DMS114 treated with DMSO at 0.1 percent for 48 hours (cell line): Measurements from ENCODE around the gene MYL7.

Experiments
- DNase-seq: peaks from one replicate; lab custom pipeline; 2025; ENCODE audit not compliant: unreplicated experiment; lab: John Stamatoyannopoulos, UW

Gene MYL7

GRCh38 chr7:44101966-44102845, 38.9 kb downstream of the MYL7 start:
- DNase-seq = no peak

GRCh38 chr7:44101303-44101965, 39.7 kb downstream of the MYL7 start:
- no peak for DNase-seq

- no peak for DNase-seq
Measured at GRCh38 chr7:44100458-44101302, 40.5 kb downstream of the MYL7 start.

DNA sequence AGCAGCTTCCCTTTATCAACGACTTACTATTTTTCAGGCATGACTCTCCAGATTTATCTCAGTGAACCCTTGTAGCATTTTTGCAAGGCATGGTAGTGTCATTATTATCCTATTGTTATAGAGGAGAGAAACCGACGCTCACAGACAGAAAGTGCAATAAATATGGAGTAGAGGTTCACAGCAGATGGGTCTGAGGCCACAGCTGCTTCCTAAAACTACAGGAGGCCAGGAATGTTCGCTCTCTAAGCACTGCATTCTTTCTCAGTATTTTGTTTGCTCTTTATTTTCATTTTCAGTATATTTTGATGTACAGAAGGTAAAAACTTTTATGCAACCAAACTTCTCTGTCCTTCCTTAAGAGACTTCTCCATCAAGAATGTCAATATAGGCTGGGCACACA, 41.5 kb downstream of the MYL7 start:
- DNase-seq = no peak

DNA sequence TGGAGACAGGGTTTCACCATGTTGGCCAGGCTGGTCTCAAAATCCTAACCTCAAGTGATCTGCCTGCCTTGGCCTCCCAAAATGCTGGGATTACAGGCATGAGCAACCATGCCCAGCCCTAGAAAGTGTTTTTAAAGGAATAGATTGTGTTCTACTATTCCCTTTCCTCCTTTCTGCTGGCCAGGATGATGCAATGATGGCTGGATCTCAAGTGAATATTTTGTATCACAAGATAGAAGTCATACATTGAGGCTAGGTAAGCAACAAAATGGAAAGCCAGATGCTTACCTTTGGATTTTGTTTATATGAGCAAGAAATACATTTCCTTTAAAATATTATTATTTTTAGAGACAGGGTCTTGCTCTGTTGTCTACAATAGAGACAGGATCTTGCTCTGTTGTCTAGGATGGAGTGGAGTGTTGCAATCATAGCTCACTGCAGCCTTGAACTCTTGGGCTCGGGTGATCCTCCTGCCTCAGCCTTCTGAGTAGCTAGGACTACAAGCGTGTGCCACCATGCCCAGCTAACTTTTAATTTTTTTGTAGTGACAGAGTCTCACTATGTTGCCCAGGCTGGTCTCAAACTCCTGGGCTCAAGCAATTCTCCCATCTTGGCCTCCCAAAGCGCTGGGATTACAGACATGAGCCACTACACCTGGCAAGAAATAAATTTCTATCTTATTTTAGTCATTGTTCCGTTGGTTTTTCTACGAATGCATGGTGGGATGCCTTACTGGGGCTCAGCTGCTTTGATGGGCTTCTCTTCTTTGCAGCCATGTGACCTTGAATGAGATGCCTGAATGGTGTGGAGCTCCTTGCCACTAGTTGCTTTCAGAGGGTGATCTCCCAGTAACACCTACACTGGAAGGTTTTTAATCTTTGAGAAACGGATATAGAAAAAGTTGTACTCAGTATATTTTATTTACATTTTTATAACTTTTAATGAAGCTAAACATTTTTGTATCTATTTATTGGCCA, 42.8 kb downstream of the MYL7 start:
- no peak for DNase-seq

DNA sequence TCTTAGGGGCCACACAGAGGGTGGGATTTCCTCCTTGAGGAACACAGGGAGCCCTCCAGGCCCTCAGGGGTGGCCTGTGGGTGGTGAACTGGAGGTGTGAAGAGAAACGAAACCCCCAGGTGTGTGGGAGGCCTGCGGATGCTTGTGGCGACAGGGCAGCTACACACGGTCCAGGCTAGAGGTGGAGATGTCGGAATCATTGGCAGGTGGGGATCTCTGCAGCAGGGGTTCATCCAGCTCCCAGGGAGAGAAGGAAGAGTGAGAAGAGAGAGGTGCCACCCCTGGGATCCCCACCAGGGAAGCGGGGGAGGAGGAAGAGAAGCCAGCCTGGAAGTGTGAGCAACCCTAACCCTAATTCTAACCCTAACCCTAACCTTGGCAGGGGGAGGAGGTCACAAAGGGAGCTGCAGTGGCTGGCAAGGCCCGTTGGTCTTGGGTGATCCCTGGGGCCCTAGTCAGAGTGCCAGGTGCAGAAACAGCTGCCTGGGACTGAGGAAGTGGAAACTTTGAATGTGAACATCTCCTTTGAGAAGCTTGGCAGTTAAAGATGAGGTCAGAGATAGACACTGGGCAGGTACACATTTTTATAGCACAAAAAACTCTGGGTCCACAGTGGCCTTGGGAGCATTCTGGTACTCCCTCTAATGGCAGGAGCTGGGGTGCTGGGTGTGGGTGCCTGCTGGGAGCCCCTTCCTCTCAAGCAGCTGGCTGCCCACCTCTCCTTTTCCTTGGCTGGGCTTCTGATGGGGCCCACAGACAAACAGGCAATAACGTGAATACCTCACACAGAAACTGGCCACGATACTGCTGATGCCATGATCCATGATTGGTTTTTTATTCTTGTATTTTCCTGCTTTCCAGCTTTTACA, 43.8 kb downstream of the MYL7 start:
- DNase-seq = no peak

DNA sequence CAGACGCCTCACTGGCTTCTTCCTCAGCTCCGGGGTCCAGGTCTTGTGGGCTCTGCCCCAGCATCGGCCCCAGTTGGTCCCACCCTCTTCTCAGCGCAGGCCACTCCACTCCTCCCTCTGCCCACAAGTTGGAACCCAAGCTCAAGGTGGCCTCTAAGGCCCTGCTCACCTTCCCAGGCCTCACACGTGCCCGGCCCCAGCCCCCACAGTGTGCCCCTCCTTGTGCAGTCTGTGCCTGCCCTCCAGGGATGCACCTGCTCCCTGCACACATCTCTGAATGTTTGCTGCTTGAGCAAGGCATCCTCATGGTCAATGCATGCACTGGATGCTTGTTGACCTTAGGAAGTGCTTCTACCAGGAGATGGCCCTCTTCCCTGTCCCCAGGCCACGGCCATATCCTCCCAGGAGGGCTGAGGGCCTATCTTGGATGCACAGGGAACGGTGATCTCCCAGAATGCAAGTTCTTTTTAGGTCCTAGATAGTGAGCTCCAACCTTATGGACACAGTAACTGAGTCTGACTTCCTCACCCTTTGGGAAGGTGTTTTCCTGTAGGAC, 44.7 kb downstream of the MYL7 start:
- DNase-seq = no peak

- no peak for DNase-seq
Measured at GRCh38 chr7:44095781-44096180, 45.4 kb downstream of the MYL7 start.

DNA sequence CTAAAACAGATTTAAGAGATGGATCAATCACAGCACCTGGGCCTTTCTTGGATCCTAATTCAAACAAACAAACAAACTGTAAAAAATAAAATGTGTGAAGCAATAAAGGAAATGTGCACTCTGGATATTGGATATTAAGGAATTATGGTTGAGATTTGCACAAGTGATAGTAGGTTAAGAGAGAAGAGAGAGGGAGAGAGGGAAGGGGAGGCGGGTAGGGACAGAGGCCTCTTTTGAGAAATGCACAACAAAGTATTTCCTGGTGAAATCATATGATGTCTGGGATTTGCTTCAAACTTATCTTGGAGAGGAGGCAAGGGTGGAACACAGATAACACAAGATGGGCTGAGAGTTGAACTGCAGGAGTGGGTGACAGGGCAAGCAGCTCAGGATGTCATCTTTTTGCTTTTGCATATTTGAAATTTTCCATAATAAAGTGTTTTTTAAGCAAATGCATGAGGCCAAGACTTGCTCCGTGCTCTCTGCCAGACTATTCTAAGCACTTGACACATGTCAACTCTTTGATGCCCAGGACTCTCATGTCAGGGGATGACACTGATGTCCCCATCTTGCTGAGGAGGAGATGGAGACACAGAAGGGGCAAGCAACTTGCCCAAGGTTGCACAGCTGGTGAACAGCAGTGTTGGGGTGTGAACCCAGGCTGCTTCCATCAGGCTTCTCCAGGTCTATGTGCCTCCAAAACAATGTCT, 46.1 kb downstream of the MYL7 start:
- DNase-seq = no peak

- DNase-seq = no peak
Measured at GRCh38 chr7:44094365-44094764, 46.8 kb downstream of the MYL7 start.

GRCh38 chr7:44093102-44093641, 48.0 kb downstream of the MYL7 start:
- DNase-seq = no peak
